GM12875 (cell line): ENCODE results near the gene WIZ.

Experiments used
- H3K4me3 ChIP-seq: one replicate; pipeline ENCODE4 v1.5.1; 2011; ENCODE audit warnings: low read depth, low read length, control low read depth
- TF ChIP-seq, protein P1 (sequence below): IDR thresholded peaks from 2 replicates; pipeline ENCODE4 v1.5.1; 2011; ENCODE audit warnings: low read depth, mild to moderate bottlenecking, control low read depth, inconsistent platforms, low read length, moderate library complexity, borderline replicate concordance; ENCODE audit not compliant: insufficient read depth

Gene WIZ

DNA sequence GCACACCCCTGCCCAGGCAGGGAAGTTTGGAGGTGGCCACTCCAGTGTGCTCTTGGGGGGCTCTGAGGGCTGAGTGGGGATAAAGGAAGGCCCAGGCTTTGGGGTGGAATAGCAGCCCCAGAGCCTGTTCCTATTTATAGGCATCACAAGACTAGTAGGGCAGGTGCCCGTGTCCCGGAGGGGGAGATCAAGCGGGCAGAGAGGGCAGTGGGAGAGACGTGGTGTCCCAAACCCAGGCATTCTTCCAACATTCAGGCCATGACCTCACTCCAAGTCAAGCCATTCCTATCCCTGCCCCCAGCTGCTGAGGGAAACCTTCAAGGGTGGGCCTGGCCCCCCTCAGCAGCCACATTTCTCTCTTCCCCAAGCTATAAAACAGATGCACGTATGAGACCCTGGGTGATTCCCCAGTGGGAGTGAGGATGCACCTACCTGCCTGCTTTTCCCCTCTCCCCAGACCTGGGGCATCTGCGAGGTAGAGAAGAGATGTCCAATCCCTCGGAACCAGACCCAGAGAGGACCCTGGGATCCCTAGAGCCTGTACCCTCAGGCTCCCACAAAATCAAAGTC lies 3.9 kb downstream of the WIZ start:
- no peak overlapping the region for H3K4me3 ChIP-seq
- TF ChIP-seq, protein P1, sequence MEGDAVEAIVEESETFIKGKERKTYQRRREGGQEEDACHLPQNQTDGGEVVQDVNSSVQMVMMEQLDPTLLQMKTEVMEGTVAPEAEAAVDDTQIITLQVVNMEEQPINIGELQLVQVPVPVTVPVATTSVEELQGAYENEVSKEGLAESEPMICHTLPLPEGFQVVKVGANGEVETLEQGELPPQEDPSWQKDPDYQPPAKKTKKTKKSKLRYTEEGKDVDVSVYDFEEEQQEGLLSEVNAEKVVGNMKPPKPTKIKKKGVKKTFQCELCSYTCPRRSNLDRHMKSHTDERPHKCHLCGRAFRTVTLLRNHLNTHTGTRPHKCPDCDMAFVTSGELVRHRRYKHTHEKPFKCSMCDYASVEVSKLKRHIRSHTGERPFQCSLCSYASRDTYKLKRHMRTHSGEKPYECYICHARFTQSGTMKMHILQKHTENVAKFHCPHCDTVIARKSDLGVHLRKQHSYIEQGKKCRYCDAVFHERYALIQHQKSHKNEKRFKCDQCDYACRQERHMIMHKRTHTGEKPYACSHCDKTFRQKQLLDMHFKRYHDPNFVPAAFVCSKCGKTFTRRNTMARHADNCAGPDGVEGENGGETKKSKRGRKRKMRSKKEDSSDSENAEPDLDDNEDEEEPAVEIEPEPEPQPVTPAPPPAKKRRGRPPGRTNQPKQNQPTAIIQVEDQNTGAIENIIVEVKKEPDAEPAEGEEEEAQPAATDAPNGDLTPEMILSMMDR: no peak

DNA sequence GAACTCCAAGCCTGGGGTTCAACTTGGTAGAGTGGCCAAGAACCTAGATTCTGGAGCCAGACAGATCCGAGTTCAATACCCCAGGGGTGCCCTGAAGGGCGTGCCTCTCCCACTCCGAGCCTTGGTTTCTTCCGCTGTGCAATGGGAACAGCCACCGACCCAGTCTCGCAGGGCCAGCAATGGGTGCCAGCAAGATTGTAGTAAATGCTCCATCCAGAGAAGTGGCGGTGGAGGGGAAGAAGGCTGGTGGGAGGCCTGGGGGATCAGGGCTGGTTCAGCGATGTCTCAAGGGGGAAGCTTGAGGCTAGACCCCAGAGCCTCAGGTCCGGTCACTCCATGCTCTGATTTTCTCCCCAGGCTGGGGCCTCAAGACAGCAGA lies 4.5 kb downstream of the WIZ start:
- TF ChIP-seq, protein P1: no peak
- no peak overlapping the region for H3K4me3 ChIP-seq

DNA sequence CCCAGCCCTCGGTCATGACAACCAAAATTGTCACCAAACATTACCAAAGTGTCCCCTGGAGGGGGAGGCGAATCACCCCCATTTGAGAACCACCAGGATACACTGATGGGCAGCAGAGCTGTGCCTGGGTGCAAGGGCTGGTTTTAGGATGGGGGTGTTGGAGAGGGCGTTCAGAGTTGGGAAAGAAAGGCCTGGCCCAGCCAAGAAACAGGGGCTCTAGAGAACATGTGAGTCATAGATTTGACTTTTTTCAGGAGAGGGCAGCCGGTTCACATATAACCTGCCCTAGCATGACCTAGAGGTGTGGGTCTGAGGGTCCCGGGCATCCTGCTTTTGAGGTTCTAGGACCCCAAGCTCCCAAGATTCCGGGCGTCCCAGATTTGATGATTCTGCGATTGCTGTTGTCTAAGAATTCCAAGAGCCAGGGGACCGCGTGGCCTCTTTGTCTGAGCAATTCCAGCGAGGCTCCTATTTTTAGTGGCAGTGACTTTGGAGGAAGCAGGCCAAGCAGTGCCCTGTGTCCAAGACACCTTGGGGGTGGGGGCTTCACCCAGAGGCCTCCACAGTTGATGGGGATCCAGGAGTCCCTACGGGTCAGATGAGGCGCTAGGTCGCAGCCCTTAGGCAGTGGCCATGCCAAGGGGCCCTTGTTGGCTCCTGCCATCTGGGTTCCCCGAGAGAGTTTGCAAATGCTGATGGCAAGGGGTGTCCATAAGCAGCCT lies 5.1 kb downstream of the WIZ start:
- TF ChIP-seq, protein P1: no peak
- H3K4me3 ChIP-seq: no peak overlapping the region

DNA sequence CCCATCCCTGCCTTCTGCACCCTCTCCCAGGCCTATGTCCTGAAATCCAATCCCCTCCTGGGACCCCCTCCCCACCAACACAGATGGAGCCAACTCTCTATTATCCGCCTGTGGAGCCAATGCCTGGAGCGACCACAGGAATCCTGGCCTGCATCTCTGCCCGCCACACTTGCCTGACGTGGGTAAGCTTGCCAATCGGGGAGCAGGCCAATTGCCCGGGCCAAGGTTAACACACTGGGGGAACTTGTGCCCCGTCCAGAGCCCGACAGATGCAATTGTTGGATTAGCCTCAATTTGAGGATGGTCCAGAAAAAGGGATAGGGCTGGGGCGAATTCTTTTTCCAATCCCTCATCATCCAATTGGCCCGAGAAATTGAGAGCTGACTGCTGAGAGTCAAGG lies 5.9 kb downstream of the WIZ start:
- TF ChIP-seq, protein P1: no peak
- H3K4me3 ChIP-seq: no peak overlapping the region

DNA sequence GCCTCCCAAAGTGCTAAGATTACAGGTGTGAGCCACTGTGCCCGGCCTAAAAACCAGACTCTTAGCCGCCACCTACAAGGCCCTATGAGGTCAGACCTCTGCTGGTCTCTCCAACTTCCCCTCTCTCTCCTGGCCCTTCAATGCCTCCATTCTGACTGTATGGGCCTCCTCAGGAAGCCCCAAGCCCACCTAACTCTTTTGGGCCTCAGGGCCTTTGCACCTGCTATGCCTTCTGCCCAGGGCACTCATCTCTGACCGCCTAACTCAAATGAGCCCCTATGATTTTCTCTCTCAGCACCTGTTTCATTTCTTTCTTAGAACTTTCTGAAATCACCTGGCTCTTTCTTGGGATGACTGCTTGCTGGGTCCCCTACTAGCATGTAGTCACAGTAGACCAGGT lies 6.4 kb downstream of the WIZ start:
- H3K4me3 ChIP-seq: no peak overlapping the region
- TF ChIP-seq, protein P1: no peak

DNA sequence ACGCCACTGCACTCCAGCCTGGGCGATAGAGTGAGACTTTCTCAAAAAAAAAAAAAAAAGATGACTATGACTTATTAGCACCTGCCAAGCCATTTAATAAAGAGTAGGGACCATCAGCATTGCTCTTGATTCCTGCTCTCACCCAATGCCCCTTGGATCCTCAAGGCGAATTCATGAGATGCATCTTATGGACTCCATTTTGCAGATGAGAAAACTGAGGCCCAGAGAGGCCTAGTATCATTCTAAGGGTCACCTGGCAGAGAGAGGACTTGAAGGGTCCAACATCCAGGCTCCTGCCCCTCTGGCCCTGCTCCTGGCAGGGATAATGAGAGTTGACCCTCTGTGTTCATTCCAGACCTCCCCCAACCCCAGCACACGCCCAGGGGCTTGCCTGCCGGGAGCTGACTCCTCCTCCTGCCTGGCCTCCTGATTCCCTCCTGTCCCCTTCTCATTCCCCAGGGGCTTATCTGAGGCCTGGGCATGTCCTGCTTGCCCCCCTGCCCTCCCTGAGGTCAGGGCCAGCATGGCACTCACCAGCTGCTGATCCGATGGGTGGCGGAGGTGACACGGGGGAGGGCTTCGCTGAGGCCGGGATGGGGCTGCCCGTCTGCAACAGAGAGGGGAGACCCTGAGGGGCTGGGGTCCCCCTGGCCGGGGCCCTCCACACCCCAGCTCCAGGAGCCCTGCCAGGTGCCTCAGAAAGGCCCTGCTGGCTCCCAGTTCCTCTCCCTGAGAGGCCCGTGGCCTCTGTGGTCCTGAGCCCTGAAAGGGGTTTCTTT lies 7.4 kb downstream of the WIZ start:
- H3K4me3 ChIP-seq: no peak overlapping the region
- TF ChIP-seq, protein P1: no peak
